IMR-90 (cell line): Measurements from ENCODE around the gene ZFP36L2. TPM values are rescaled to one million over a fixed set of nuclear protein-coding genes. Genes with fewer than 3 reads are reported as not detected.

Experiments used
- ATAC-seq: fragments of 200-7000 bp; cut with Tn5 transposase; 2 replicates; pipeline ENCODE4 v1.9.1; 2020; ENCODE audit warnings: low read depth, mild to moderate bottlenecking, moderate library complexity
- BruUV-seq: library from RNA; stranded (reverse); fragments of 400-500 nt; replicated peaks from 2 replicates; lab custom pipeline; 2021; lab: Mats Ljungman, UMichigan
- CTCF ChIA-PET: fragments of 300-600 bp; formaldehyde crosslinking; extraction: SDS; loops from one replicate; lab custom pipeline; 2021; ENCODE audit warnings: antibody characterized with exemption; lab: Yijun Ruan, JAX
- POLR2A ChIA-PET: fragments of 300-600 bp; sonication (Branson Sonifier 250); formaldehyde crosslinking; loops from one replicate; lab custom pipeline; 2022; ENCODE audit warnings: antibody characterized with exemption; ENCODE audit not compliant: unreplicated experiment; lab: Charles Lee
- DNase-seq: peaks from one replicate; pipeline ENCODE4 v3.0.0; 2013
- H2AFZ ChIP-seq: replicated peaks from 2 replicates; pipeline ENCODE3; 2013; ENCODE audit warnings: low read length, mild to moderate bottlenecking; ENCODE audit not compliant: poor library complexity
- H2AK5ac ChIP-seq: 2 replicates; pipeline ENCODE4 v1.6.1; 2013; ENCODE audit warnings: low read depth, low read length, inconsistent platforms
- H2AK9ac ChIP-seq: replicated peaks from 2 replicates; pipeline ENCODE3; 2013; ENCODE audit warnings: mild to moderate bottlenecking, low read depth, low read length, moderate library complexity; ENCODE audit not compliant: poor library complexity
- H2BK120ac ChIP-seq: 2 replicates; pipeline ENCODE4 v1.6.1; 2013; ENCODE audit warnings: low read depth, low read length, inconsistent platforms
- H2BK15ac ChIP-seq: 3 replicates; pipeline ENCODE4 v1.6.1; 2013; ENCODE audit warnings: low read depth, low read length, inconsistent platforms
- H2BK20ac ChIP-seq: 2 replicates; pipeline ENCODE4 v1.6.1; 2013; ENCODE audit warnings: low read depth, mild to moderate bottlenecking, inconsistent platforms, low read length, moderate library complexity
- H2BK5ac ChIP-seq: 2 replicates; pipeline ENCODE4 v1.6.1; 2013; ENCODE audit warnings: mild to moderate bottlenecking, low read depth, low read length, inconsistent platforms; ENCODE audit not compliant: poor library complexity, severe bottlenecking
- H3K14ac ChIP-seq: replicated peaks from 2 replicates; pipeline ENCODE4 v1.6.1; 2013; ENCODE audit warnings: low read depth, low read length, inconsistent platforms
- H3K18ac ChIP-seq: 2 replicates; pipeline ENCODE4 v1.6.1; 2013; ENCODE audit warnings: low read depth, low read length, control low read depth
- H3K23ac ChIP-seq: 2 replicates; pipeline ENCODE4 v1.6.1; 2013; ENCODE audit warnings: low read depth, low read length, inconsistent platforms
- H3K27ac ChIP-seq: 2 replicates; pipeline ENCODE4 v1.5.1; 2013; ENCODE audit warnings: mild to moderate bottlenecking, control low read depth, low read length; ENCODE audit not compliant: insufficient read depth
- H3K27me3 ChIP-seq: 2 replicates; pipeline ENCODE4 v1.6.1; 2013; ENCODE audit warnings: low read length; ENCODE audit not compliant: control insufficient read depth, insufficient read depth
- H3K36me3 ChIP-seq: 2 replicates; pipeline ENCODE4 v1.6.1; 2013; ENCODE audit warnings: low read length, mixed read lengths; ENCODE audit not compliant: control insufficient read depth, insufficient read depth
- H3K4ac ChIP-seq: 2 replicates; pipeline ENCODE4 v1.6.1; 2013; ENCODE audit warnings: low read depth, low read length, inconsistent platforms
- H3K4me1 ChIP-seq: 2 replicates; pipeline ENCODE4 v1.6.1; 2013; ENCODE audit warnings: low read length, mixed read lengths; ENCODE audit not compliant: control insufficient read depth, insufficient read depth
- H3K4me2 ChIP-seq: 2 replicates; pipeline ENCODE4 v1.6.1; 2013; ENCODE audit warnings: low read depth, mild to moderate bottlenecking, control low read depth, low read length, moderate library complexity
- H3K4me3 ChIP-seq: 2 replicates; pipeline ENCODE4 v1.5.1; 2013; ENCODE audit warnings: low read depth, mild to moderate bottlenecking, control low read depth, low read length, moderate library complexity; ENCODE audit not compliant: insufficient read depth
- H3K56ac ChIP-seq: 2 replicates; pipeline ENCODE4 v1.6.1; 2013; ENCODE audit warnings: low read length, inconsistent platforms; ENCODE audit not compliant: insufficient read depth; ENCODE audit errors: extremely low read depth
- H3K79me1 ChIP-seq, 2 experiments: 2 replicates each; pipeline ENCODE4 v1.6.1; 2013; ENCODE audit warnings: low read length in 2 of 2, inconsistent platforms in 1 of 2, low read depth in 1 of 2
- H3K9ac ChIP-seq: 2 replicates; pipeline ENCODE4 v1.6.1; 2013; ENCODE audit warnings: low read depth, low read length, control low read depth
- H3K9me1 ChIP-seq: 2 replicates; pipeline ENCODE4 v1.6.1; 2013; ENCODE audit warnings: low read length, inconsistent platforms; ENCODE audit not compliant: insufficient read depth
- H3K9me3 ChIP-seq: 2 replicates; pipeline ENCODE4 v1.6.1; 2013; ENCODE audit warnings: low read length; ENCODE audit not compliant: control insufficient read depth, insufficient read depth
- H4K20me1 ChIP-seq: 2 replicates; pipeline ENCODE4 v1.6.1; 2013; ENCODE audit warnings: low read length, inconsistent platforms; ENCODE audit not compliant: insufficient read depth
- H4K5ac ChIP-seq: 2 replicates; pipeline ENCODE4 v1.6.1; 2013; ENCODE audit warnings: mild to moderate bottlenecking, low read depth, low read length, control low read depth
- H4K8ac ChIP-seq, 2 experiments: 2 replicates each; pipeline ENCODE4 v1.6.1; 2013; ENCODE audit warnings: low read depth in 2 of 2, low read length in 2 of 2, control low read depth in 1 of 2, inconsistent platforms in 1 of 2
- H4K91ac ChIP-seq: 2 replicates; pipeline ENCODE4 v1.6.1; 2013; ENCODE audit warnings: low read depth, low read length, inconsistent platforms; ENCODE audit not compliant: insufficient read depth
- CTCF ChIP-seq: conservative IDR thresholded peaks from 2 replicates; pipeline ENCODE4 v1.5.1; 2012; ENCODE audit warnings: mild to moderate bottlenecking, low read depth, low read length, improper control_type of control experiment
- POLR2A ChIP-seq: IDR thresholded peaks from 2 replicates; pipeline ENCODE4 v1.6.1; 2012; ENCODE audit warnings: mild to moderate bottlenecking, low read depth, low read length
- RAD21 ChIP-seq: IDR thresholded peaks from 2 replicates; pipeline ENCODE4 v1.6.1; 2012; ENCODE audit warnings: low read length, improper control_type of control experiment
- WGBS, 2 experiments: methylation state at CpG; one replicate each; pipeline versions ENCODE4 v1.1.5 to v1.1.7; 2013; ENCODE audit warnings: missing lambda C conversion rate in 2 of 2; ENCODE audit not compliant: insufficient read length in 1 of 2; ENCODE audit errors: extremely low coverage in 2 of 2; 5-methylcytosine and 5-hydroxymethylcytosine counted together
- dilution Hi-C: fragments of 300-500 bp; cut with HindIII; formaldehyde crosslinking; loops from one replicate; pipeline ENCODE4 v1.14.3; 2018; ENCODE audit warnings: low sequenced_read_pairs; ENCODE audit not compliant: unreplicated experiment
- in situ Hi-C: fragments of 300-500 bp; cut with MboI; formaldehyde crosslinking; loops from 3 replicates; pipeline ENCODE4 v1.14.3; 2019; ENCODE audit warnings: low sequenced_read_pairs, inconsistent platforms, mixed read lengths
- intact Hi-C: fragments of 100-400 bp; cut with micrococcal nuclease; formaldehyde crosslinking; loops from 2 replicates; pipeline ENCODE4 v1.10.0; 2022
- polyA plus RNA-seq, 3 experiments: library from polyadenylated mRNA; depleted of rRNA; stranded (reverse); fragments of >200 nt; gene quantifications; 2 replicates each; pipeline ENCODE4 v1.2.3, GENCODE V29; 2012; ENCODE audit warnings: low replicate concordance in 1 of 3
- total RNA-seq: library from RNA; depleted of rRNA; stranded (reverse); fragments of >200 nt; gene quantifications from 2 replicates; pipeline ENCODE4 v1.2.3, GENCODE V29; 2012

The ZFP36L2 gene
- total and polyA plus RNA-seq, 2 of the 4 experiments (the other 2 are of a cell fraction): 1.8 to 20.1 TPM

- no peak overlapping the region for H3K4me2 ChIP-seq
- no peak overlapping the region for H2AFZ ChIP-seq
- H4K20me1 ChIP-seq: no peaks in the 10 kb centered on the region
- no peak overlapping the region for H3K4me3 ChIP-seq
- no peak overlapping the region for H2BK15ac ChIP-seq
- H3K27me3 ChIP-seq: no peaks in the 10 kb centered on the region
- H3K9me1 ChIP-seq: no peaks in the 10 kb centered on the region; the same call in 1 of the 2 replicates
- no peaks in the 10 kb centered on the region; the same call in 1 of the 2 replicates for H3K4me1 ChIP-seq
- in situ Hi-C loops: no loop called here
- ChIA-PET CTCF (interaction anchor here (0.6 to 1.3 kb wide), 3 partner anchors 10 to 464 kb away, joined by 3 to 5 read pairs (median 3); no protein-coding TSS in a partner anchor), POLR2A (no interaction called here)
- H3K9me3 ChIP-seq: no peaks in the 10 kb centered on the region
- H3K27ac ChIP-seq: no peak overlapping the region
- 0 out of 2 replicates have a peak overlapping the region, but pooled peaks have one; percentile 6 for H3K14ac ChIP-seq
- no peaks in the 10 kb centered on the region for H3K79me1 ChIP-seq
- no peak for DNase-seq
- no peak overlapping the region for H2BK5ac ChIP-seq
- H2BK120ac ChIP-seq: no peak overlapping the region
- 0 out of 2 replicates have a peak overlapping the region, but pooled peaks have one; percentile 4 for H3K4ac ChIP-seq
- intact Hi-C loops: no loop called here
- no peaks in the 10 kb centered on the region for H3K36me3 ChIP-seq
- dilution Hi-C loops: no loop called here
- no peak overlapping the region for H2AK9ac ChIP-seq
- no peak overlapping the region for H2AK5ac ChIP-seq
- H4K5ac ChIP-seq: no peak overlapping the region
- no peak overlapping the region for H3K56ac ChIP-seq
- no peak overlapping the region for H4K91ac ChIP-seq
- TF ChIP-seq POLR2A (no peak), CTCF (no peak; the same call in 1 of the 2 replicates), RAD21 (no peak)
- no TSS peak for BruUV-seq
- no peak overlapping the region for H3K18ac ChIP-seq
- H4K8ac ChIP-seq: no peak overlapping the region
- 83% methylated on average over 1 of the region's 3 CpGs; no CpG with 5 or more reads in 1 of the 2 experiments for WGBS, 2 experiments
- no peak overlapping the region for H3K9ac ChIP-seq
- no peak overlapping the region for H3K23ac ChIP-seq
- ATAC-seq: peak; percentile 41
- H2BK20ac ChIP-seq: no peak overlapping the region
These were observed 34.4 kb downstream of the ZFP36L2 start for GRCh38 chr2:43191947-43192516.
